A549 (cell line): ENCODE measurements around the gene TJP1. TPM values are rescaled to one million over a fixed set of nuclear protein-coding genes. Genes with fewer than 3 reads are reported as not detected.

Source experiments
- ATAC-seq, 2 experiments: fragments of 200-7000 bp in 1 of 2; fragments of >200 bp in 1 of 2; cut with Nextera tagmentation in 1 of 2; cut with Tn5 transposase in 1 of 2; 3 replicates each; pipeline versions ENCODE4 v1.8.0 to v1.9.1; 2018 to 2020; ENCODE audit warnings: mild to moderate bottlenecking in 1 of 2, moderate library complexity in 1 of 2
- CTCF ChIA-PET: fragments of 300-600 bp; sonication (Branson Sonifier 250); formaldehyde crosslinking; extraction: SDS; loops from one replicate; lab custom pipeline; 2021; ENCODE audit warnings: antibody characterized with exemption, inconsistent platforms; lab: Yijun Ruan, JAX
- POLR2A ChIA-PET: fragments of 350-600 bp; formaldehyde crosslinking; extraction: SDS; loops from one replicate; lab custom pipeline; 2021; ENCODE audit warnings: antibody characterized with exemption, inconsistent platforms; lab: Yijun Ruan, JAX
- DNase-seq, 2 experiments: peaks; one replicate each; pipeline versions ENCODE4 v3.0.0 to v3.0.0-alpha.2; 2011 to 2016; ENCODE audit warnings: low read depth in 1 of 2, low spot score in 1 of 2
- FAIRE-seq: peaks from 2 replicates; lab custom pipeline; 2011; peaks lifted over from hg19 to GRCh38; lab: Jason Lieb, UNC
- H3K27ac ChIP-seq, 2 experiments: fragments of >200 bp; sonication (Bioruptor Twin); formaldehyde crosslinking; 3 replicates each; pipeline ENCODE4 v1.5.1; 2016 to 2017
- H3K4me1 ChIP-seq: fragments of >200 bp; sonication (Bioruptor Twin); formaldehyde crosslinking; 3 replicates; pipeline ENCODE4 v1.6.1; 2016
- H3K4me2 ChIP-seq: fragments of >200 bp; sonication (Bioruptor Twin); formaldehyde crosslinking; 3 replicates; pipeline ENCODE4 v1.6.1; 2016
- H3K4me3 ChIP-seq: fragments of >200 bp; sonication (Bioruptor Twin); formaldehyde crosslinking; 3 replicates; pipeline ENCODE4 v1.5.1; 2016
- H3K9me3 ChIP-seq: fragments of >200 bp; sonication (Bioruptor Twin); formaldehyde crosslinking; 3 replicates; pipeline ENCODE4 v1.6.1; 2016
- BHLHE40 ChIP-seq: IDR thresholded peaks from 2 replicates; pipeline ENCODE4 v1.6.1; 2012; ENCODE audit warnings: low read depth, low read length, inconsistent platforms
- CBX2 ChIP-seq: fragments of 200-600 bp; sonication (generic); IDR thresholded peaks from 2 replicates; pipeline ENCODE4 v1.6.1; 2016; ENCODE audit warnings: low read depth, mild to moderate bottlenecking, borderline replicate concordance
- CBX8 ChIP-seq: fragments of 200-600 bp; sonication (generic); IDR thresholded peaks from 2 replicates; pipeline ENCODE4 v1.6.1; 2016
- CHD2 ChIP-seq: fragments of 150-350 bp; IDR thresholded peaks from 2 replicates; pipeline ENCODE4 v1.6.1; 2014; ENCODE audit warnings: low read length; ENCODE audit not compliant: partially characterized antibody
- EHF ChIP-seq: fragments of 250-450 bp; sonication (Bioruptor Pico); IDR thresholded peaks from 2 replicates; pipeline ENCODE4 v1.5.0; 2020; ENCODE audit warnings: mild to moderate bottlenecking
- ELK1 ChIP-seq: fragments of 150-350 bp; IDR thresholded peaks from 2 replicates; pipeline ENCODE4 v1.6.1; 2014; ENCODE audit warnings: low read depth, mild to moderate bottlenecking, low read length
- EP300 ChIP-seq, 2 experiments: fragments of >200 bp; sonication (Bioruptor Twin); formaldehyde crosslinking; IDR thresholded peaks; 2 replicates in 1 of 2; 3 replicates in 1 of 2; pipeline ENCODE4 v1.6.1; 2016 to 2017
- ESRRA ChIP-seq: fragments of 150-350 bp; IDR thresholded peaks from 2 replicates; pipeline ENCODE4 v1.6.1; 2014; ENCODE audit warnings: mild to moderate bottlenecking, low read length, borderline replicate concordance
- FOXS1 ChIP-seq: fragments of 250-450 bp; sonication (Bioruptor Pico); IDR thresholded peaks from 2 replicates; pipeline ENCODE4 v1.5.0; 2020; ENCODE audit warnings: mild to moderate bottlenecking, moderate library complexity
- HDAC2 ChIP-seq: fragments of 200-600 bp; sonication (generic); IDR thresholded peaks from 2 replicates; pipeline ENCODE4 v1.6.1; 2016
- HES2 ChIP-seq: fragments of >200 bp; sonication (Bioruptor Twin); formaldehyde crosslinking; IDR thresholded peaks from 2 replicates; pipeline ENCODE4 v1.6.1; 2016
- MAZ ChIP-seq: fragments of 150-350 bp; IDR thresholded peaks from 2 replicates; pipeline ENCODE4 v1.6.1; 2014; ENCODE audit warnings: antibody characterized with exemption, low read depth, low read length, borderline replicate concordance
- NFE2L2 ChIP-seq: fragments of 150-350 bp; conservative IDR thresholded peaks from 2 replicates; pipeline ENCODE4 v1.6.1; 2014; ENCODE audit warnings: low read length
- POLR2AphosphoS2 ChIP-seq: conservative IDR thresholded peaks from 2 replicates; pipeline ENCODE4 v1.6.1; 2012; ENCODE audit warnings: low read length, improper control_type of control experiment, inconsistent platforms
- REST ChIP-seq: fragments of 200-600 bp; sonication (generic); IDR thresholded peaks from 2 replicates; pipeline ENCODE4 v1.6.1; 2016; ENCODE audit warnings: antibody characterized with exemption, mild to moderate bottlenecking, moderate library complexity
- RFX5 ChIP-seq: fragments of 450-650 bp; IDR thresholded peaks from 2 replicates; pipeline ENCODE4 v1.7.1; 2014; ENCODE audit warnings: antibody characterized with exemption, mild to moderate bottlenecking, moderate library complexity
- TFCP2L1 ChIP-seq: fragments of 250-450 bp; sonication (Bioruptor Pico); IDR thresholded peaks from 2 replicates; pipeline ENCODE4 v1.5.0; 2021; ENCODE audit warnings: mild to moderate bottlenecking
- TP53 ChIP-seq: fragments of 250-450 bp; sonication (Bioruptor Pico); IDR thresholded peaks from 2 replicates; pipeline ENCODE4 v1.5.0; 2021; ENCODE audit warnings: mild to moderate bottlenecking, moderate library complexity
- USF2 ChIP-seq: fragments of 450-650 bp; IDR thresholded peaks from 2 replicates; pipeline ENCODE4 v1.6.1; 2014; ENCODE audit warnings: antibody characterized with exemption
- WGBS: methylation state at CpG from one replicate; pipeline ENCODE4 v1.1.6; 2017; ENCODE audit errors: missing lambda C conversion rate; 5-methylcytosine and 5-hydroxymethylcytosine counted together
- polyA plus RNA-seq, 4 experiments: library from polyadenylated mRNA; depleted of rRNA in 3 of 4; stranded (reverse); fragments of >200 nt; fragmentation: RNase III in 1 of 4; extraction: RNeasy Plus Mini Kit Qiagen cat#74134 plus additional on column Dnase treatment in 1 of 4; gene quantifications; 2 replicates in 3 of 4; 3 replicates in 1 of 4; pipeline ENCODE4 v1.2.3, GENCODE V29; 2011 to 2017
- small RNA-seq, 6 experiments: library from RNA; depleted of rRNA; stranded (forward); fragments of <200 nt; gene quantifications; one replicate each; pipeline ENCODE3, GENCODE V24; 2012

Gene TJP1
- polyA plus RNA-seq, 2 of the 4 experiments (the other 2 are of a cell fraction), result 55.0 to 179 TPM

- TF ChIP-seq TFCP2L1, result no peak
- TF ChIP-seq ESRRA, result no peak
- TF ChIP-seq HDAC2, result no peak
- TF ChIP-seq RFX5, result no peak
- TF ChIP-seq CBX2, result no peak
- no peak for TF ChIP-seq ELK1
- TF ChIP-seq CHD2, result no peak
- TF ChIP-seq HES2, result no peak
- no peak for TF ChIP-seq USF2
- TF ChIP-seq FOXS1 (CRISPR knock-in tag), result no peak
- TF ChIP-seq CBX8, result no peak
- no peak for TF ChIP-seq EHF
- TF ChIP-seq POLR2AphosphoS2, result no peak
- TF ChIP-seq NFE2L2, result no peak
- no peak overlapping the region for H3K27ac ChIP-seq
- POLR2A ChIA-PET, result no interaction called here
- no peak overlapping the region for H3K4me3 ChIP-seq
- peaks cover 2% of the 10 kb centered on the region; the same call in 1 of the 3 replicates for H3K9me3 ChIP-seq
- DNase-seq (no peak), ATAC-seq (no peak), FAIRE-seq (no peak)
- CTCF ChIA-PET, result interaction anchor here (0.8 to 1.4 kb wide), 3 partner anchors 15 to 422 kb away, joined by 3 to 6 read pairs (median 5); no protein-coding TSS in a partner anchor
- no peak overlapping the region for H3K4me2 ChIP-seq
- 86% methylated on average over 6 of the region's 7 CpGs for WGBS
- no peaks in the 10 kb centered on the region for H3K4me1 ChIP-seq
Observed at GRCh38 chr15:29652595-29652994, 169.7 kb downstream of the TJP1 start.

- ChIA-PET POLR2A (no interaction called here), CTCF (interaction anchor here (0.9 to 1.4 kb wide), 2 partner anchors 15 to 37 kb away, joined by 3 read pairs; no protein-coding TSS in a partner anchor)
- Histone ChIP-seq H3K27ac (no peak overlapping the region), H3K4me2 (no peak overlapping the region), H3K9me3 (no peaks in the 10 kb centered on the region), H3K4me1 (no peaks in the 10 kb centered on the region), H3K4me3 (no peak overlapping the region)
- FAIRE-seq, result no peak
- no peak for TF ChIP-seq MAZ
- peak; percentile 76 for TF ChIP-seq REST
- TF ChIP-seq EP300 (IDR thresholded peaks at IDR 0.05), result no peak
- no peak for TF ChIP-seq CHD2
- TF ChIP-seq TP53, result no peak
- no peak for TF ChIP-seq CBX2
- TF ChIP-seq BHLHE40, result no peak
- no peak for DNase-seq
- 54% methylated on average over 11 of the region's 11 CpGs for whole genome bisulfite sequencing
- no peak for ATAC-seq
Observed at GRCh38 chr15:29651476-29652233, 170.6 kb downstream of the TJP1 start.

Small RNA genes lying within 50 kb of the gene (small RNA-seq; reads per million reads assigned to genes)
- gene HMGN2P5, result 0 reads per million in 6 experiments
